HEK293T (cell line): ENCODE measurements around the gene GTPBP8.

Source experiments
- CTCF ChIA-PET: fragments of 350-600 bp; formaldehyde crosslinking; extraction: SDS; loops from one replicate; lab custom pipeline; 2021; ENCODE audit warnings: antibody characterized with exemption, inconsistent platforms; lab: Yijun Ruan, JAX
- POLR2A ChIA-PET: fragments of 350-600 bp; formaldehyde crosslinking; extraction: SDS; loops from one replicate; lab custom pipeline; 2020; ENCODE audit warnings: antibody characterized with exemption, inconsistent platforms; lab: Yijun Ruan, JAX
- DNase-seq: peaks from one replicate; pipeline ENCODE4 v3.0.0; 2012; ENCODE audit warnings: mixed read lengths; ENCODE audit errors: extremely low spot score
- ARNT ChIP-seq: fragments of 450-650 bp; IDR thresholded peaks from 2 replicates; pipeline ENCODE4 v1.6.1; 2017; ENCODE audit warnings: mild to moderate bottlenecking
- BHLHE40 ChIP-seq: fragments of 450-650 bp; IDR thresholded peaks from 2 replicates; pipeline ENCODE4 v1.6.1; 2016; ENCODE audit warnings: mild to moderate bottlenecking, moderate library complexity, borderline replicate concordance
- CTBP1 ChIP-seq: fragments of 450-650 bp; IDR thresholded peaks from 2 replicates; pipeline ENCODE4 v1.6.1; 2016; ENCODE audit warnings: borderline replicate concordance
- ELF4 ChIP-seq: fragments of 450-650 bp; IDR thresholded peaks from 2 replicates; pipeline ENCODE4 v1.6.1; 2017; ENCODE audit warnings: antibody characterized with exemption
- FOXA1 ChIP-seq: fragments of 450-650 bp; IDR thresholded peaks from 2 replicates; pipeline ENCODE4 v1.6.1; 2016; ENCODE audit warnings: mild to moderate bottlenecking
- FOXK2 ChIP-seq: fragments of 450-650 bp; IDR thresholded peaks from 2 replicates; pipeline ENCODE4 v1.6.1; 2016; ENCODE audit warnings: mild to moderate bottlenecking
- FOXM1 ChIP-seq: fragments of 450-650 bp; IDR thresholded peaks from 2 replicates; pipeline ENCODE4 v1.6.1; 2017; ENCODE audit warnings: mild to moderate bottlenecking, borderline replicate concordance
- HDGF ChIP-seq: fragments of 450-650 bp; IDR thresholded peaks from 2 replicates; pipeline ENCODE4 v1.6.1; 2017; ENCODE audit warnings: antibody characterized with exemption, borderline replicate concordance
- L3MBTL2 ChIP-seq: fragments of 450-650 bp; conservative IDR thresholded peaks from 2 replicates; pipeline ENCODE4 v1.6.1; 2016; ENCODE audit warnings: mild to moderate bottlenecking
- LEF1 ChIP-seq: fragments of 450-650 bp; IDR thresholded peaks from 2 replicates; pipeline ENCODE4 v1.6.1; 2017; ENCODE audit warnings: mild to moderate bottlenecking, borderline replicate concordance
- NFRKB ChIP-seq: fragments of 450-650 bp; IDR thresholded peaks from 2 replicates; pipeline ENCODE4 v1.6.1; 2016; ENCODE audit warnings: mild to moderate bottlenecking, moderate library complexity
- SP1 ChIP-seq: fragments of 450-650 bp; IDR thresholded peaks from 2 replicates; pipeline ENCODE4 v1.6.1; 2017
- SUZ12 ChIP-seq: fragments of 450-650 bp; IDR thresholded peaks from 2 replicates; pipeline ENCODE4 v1.6.1; 2016; ENCODE audit warnings: mild to moderate bottlenecking
- TARDBP ChIP-seq: fragments of 450-650 bp; IDR thresholded peaks from 2 replicates; pipeline ENCODE4 v1.6.1; 2016
- ZNF384 ChIP-seq: fragments of 450-650 bp; IDR thresholded peaks from 2 replicates; pipeline ENCODE4 v1.6.1; 2016
- TF ChIP-seq, protein P1 (sequence below): fragments of 450-650 bp; IDR thresholded peaks from 2 replicates; pipeline ENCODE4 v1.6.1; 2016

GTPBP8 gene

DNA sequence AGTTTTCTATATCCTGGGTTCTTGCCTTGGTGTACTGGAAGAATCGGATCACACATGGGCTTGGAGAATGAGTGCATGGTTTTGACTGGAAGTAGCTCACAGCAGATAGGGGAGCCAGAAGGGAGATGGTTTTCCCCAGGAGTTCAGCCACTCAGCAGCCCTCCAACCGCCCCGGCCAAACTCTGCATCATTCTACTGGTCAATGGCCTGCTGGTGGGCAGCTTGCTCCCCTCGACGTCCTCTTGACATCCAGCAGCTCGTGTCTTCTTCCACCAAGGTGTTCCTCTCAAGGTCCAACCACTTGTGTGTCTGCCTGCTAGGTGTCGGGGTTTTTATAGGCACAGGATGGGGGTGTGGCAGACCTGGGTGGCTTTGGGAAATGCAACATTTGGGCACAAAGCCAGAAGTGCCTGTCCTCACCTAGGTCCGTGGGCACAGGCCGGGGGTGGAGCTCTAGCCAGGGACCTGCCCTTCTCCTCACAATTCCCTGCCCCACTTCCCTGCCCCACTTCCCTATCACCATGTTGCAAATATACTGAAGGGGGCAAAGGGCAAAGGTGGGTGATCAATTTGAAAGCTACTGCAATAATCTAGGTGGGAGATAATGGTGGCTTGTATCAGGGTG lies 3.0 kb upstream of the GTPBP8 start:
- DNase-seq = no peak
- ChIA-PET POLR2A (interaction anchor here (1.5 kb wide), 1 partner anchor 32 kb away, joined by 3 read pairs; a partner anchor contains a TSS), CTCF (interaction anchor here (0.6 kb wide), 1 partner anchor 1890 kb away, joined by 4 read pairs; no protein-coding TSS in a partner anchor)
- no peak for TF ChIP-seq FOXM1
- no peak for TF ChIP-seq SP1
- TF ChIP-seq HDGF = no peak
- no peak for TF ChIP-seq SUZ12
- no peak for TF ChIP-seq BHLHE40
- TF ChIP-seq TARDBP = no peak
- TF ChIP-seq CTBP1 = no peak
- no peak for TF ChIP-seq FOXA1
- TF ChIP-seq NFRKB = no peak
- TF ChIP-seq ELF4 = no peak
- no peak for TF ChIP-seq ARNT
- no peak for TF ChIP-seq FOXK2
- TF ChIP-seq L3MBTL2 = no peak
- TF ChIP-seq, protein P1, sequence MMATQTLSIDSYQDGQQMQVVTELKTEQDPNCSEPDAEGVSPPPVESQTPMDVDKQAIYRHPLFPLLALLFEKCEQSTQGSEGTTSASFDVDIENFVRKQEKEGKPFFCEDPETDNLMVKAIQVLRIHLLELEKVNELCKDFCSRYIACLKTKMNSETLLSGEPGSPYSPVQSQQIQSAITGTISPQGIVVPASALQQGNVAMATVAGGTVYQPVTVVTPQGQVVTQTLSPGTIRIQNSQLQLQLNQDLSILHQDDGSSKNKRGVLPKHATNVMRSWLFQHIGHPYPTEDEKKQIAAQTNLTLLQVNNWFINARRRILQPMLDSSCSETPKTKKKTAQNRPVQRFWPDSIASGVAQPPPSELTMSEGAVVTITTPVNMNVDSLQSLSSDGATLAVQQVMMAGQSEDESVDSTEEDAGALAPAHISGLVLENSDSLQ = no peak
- no peak for TF ChIP-seq ZNF384
- no peak for TF ChIP-seq LEF1

DNA sequence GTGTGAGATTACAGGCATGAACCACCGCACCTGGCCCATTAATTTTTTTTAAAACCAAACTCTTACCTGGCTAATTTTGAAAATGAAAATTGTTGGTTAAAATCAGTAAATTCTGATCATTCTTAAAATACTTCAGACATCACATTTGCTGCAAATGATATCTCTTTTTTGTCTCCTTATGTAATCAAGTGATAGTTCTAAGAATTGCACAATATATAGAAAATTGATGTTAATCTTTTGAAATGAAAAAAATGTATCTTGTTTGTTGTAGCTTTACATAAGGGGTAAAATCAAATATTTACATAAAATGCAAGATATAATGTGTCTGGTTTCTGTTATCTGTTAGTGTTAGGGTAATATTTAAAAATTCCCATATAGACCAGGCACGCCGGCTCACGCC lies 5.0 kb downstream of the GTPBP8 start:
- ChIA-PET CTCF (no interaction called here), POLR2A (interaction anchor here (1.0 kb wide), 1 partner anchor 23 kb away, joined by 3 read pairs; no protein-coding TSS in a partner anchor)
- TF ChIP-seq FOXM1 = no peak
- TF ChIP-seq ARNT = no peak
- TF ChIP-seq ELF4 = no peak
- no peak for TF ChIP-seq TARDBP
- no peak for TF ChIP-seq FOXA1
- DNase-seq = no peak

DNA sequence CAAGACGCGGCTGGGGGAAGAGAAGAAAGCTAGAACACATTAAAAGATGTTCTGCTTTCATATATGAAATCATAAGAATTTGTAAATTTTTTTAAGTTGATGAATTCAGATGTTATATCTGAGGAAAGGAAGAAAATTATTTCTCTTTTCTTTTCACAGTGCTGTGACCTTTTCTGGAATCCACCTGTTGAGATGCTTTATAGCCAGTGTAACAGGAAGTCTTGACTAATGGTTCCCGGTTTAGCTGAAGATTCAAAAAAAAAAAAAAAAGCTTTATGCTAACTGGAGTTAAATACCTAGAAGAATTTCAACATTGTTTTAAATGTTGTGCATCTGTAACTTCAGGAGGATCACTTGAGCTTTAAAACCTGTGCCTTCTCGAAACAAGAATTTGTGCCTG lies 9.9 kb downstream of the GTPBP8 start:
- no peak for TF ChIP-seq FOXM1
- no peak for TF ChIP-seq L3MBTL2
- TF ChIP-seq FOXA1 = no peak
- POLR2A ChIA-PET = interaction anchor here (1.4 to 1.5 kb wide), 2 partner anchors 10 to 19 kb away, joined by 4 to 6 read pairs; partner anchors contain the start of gene GTPBP8
- DNase-seq = no peak
- CTCF ChIA-PET = interaction anchor here (0.6 kb wide), 1 partner anchor 1841 kb away, joined by 5 read pairs; no protein-coding TSS in a partner anchor

DNA sequence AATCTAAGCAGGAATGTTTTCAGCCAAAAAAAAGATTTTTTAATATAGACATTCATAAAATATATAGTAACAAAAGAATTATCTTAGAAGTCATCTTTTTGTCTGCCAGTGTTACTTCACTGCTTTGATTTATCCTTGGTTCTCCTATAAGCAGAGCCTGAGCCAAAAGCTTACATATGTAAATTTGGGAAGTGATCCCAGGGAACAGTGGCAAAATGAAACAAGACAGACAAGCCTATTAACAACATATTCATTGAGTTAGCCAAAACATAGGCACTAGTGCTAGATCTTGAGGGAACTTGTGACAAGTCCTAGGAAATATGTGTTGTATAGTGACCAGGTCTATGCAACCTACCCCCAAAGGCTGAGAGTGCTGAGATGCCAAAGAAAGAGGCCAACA lies 11.3 kb downstream of the GTPBP8 start:
- CTCF ChIA-PET = interaction anchor here (0.6 kb wide), 1 partner anchor 373 kb away, joined by 4 read pairs; no protein-coding TSS in a partner anchor
- DNase-seq = no peak
- POLR2A ChIA-PET = interaction anchor here (1.4 kb wide), 1 partner anchor 17 kb away, joined by 4 read pairs; a partner anchor contains a TSS
- TF ChIP-seq L3MBTL2 (no peak), SP1 (no peak), BHLHE40 (no peak), FOXK2 (no peak), ZNF384 (no peak), FOXA1 (no peak), HDGF (no peak), ARNT (no peak), SUZ12 (no peak)
- TF ChIP-seq, protein P1 = no peak

DNA sequence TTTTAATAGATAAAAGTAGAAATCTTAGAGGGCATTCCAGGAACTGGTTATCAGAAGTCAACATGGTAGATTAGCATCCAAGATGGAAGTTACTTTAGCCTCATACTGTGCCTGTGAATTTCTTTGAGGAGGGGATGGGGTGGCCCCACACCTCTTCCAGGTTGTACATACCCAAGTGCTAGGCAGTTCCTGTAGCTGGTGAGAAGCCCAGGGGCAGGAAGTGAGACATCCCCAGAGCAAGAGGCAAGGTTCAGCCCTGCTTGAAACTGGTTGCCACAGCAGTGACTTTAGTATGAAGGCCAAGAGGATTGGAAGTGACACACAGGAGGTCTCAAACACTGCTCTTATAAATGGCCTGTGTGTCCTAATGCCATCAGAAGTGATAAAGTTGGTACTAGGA lies 11.9 kb downstream of the GTPBP8 start:
- CTCF ChIA-PET = no interaction called here

DNA sequence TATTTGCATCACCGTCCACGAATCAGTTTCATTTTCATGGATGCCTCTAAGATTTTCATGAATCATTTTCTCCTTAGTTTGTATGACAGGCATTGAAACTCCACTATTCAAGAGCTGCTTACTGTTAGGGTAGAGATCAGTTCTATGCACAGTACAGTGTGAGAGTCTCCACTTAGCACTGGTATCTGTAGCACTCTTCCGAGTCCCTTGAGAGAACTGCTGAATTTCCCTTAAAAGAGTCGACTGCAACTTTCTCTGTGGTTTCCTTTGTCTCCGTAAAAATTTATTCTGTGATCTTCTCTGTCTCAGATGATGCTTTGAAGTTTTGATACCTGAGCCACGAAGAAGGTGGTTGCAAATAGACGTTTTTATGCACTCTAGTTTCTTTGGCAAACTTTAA lies 14.8 kb downstream of the GTPBP8 start:
- TF ChIP-seq ELF4 (no peak), NFRKB (no peak), L3MBTL2 (no peak), ZNF384 (no peak)
- TF ChIP-seq, protein P1 = no peak
- POLR2A ChIA-PET = no interaction called here
- no peak for DNase-seq
- CTCF ChIA-PET = no interaction called here

More for the DNA sequence above, 11.9 kb downstream of the GTPBP8 start:
- POLR2A ChIA-PET = interaction anchor here (1.4 kb wide), 1 partner anchor 17 kb away, joined by 5 read pairs; a partner anchor contains a TSS
- TF ChIP-seq ZNF384 = no peak
- no peak for TF ChIP-seq L3MBTL2
- TF ChIP-seq CTBP1 = no peak
- no peak for TF ChIP-seq ELF4
- no peak for TF ChIP-seq SUZ12
- TF ChIP-seq NFRKB = no peak
- no peak for TF ChIP-seq BHLHE40
- TF ChIP-seq, protein P1 = no peak
- no peak for TF ChIP-seq FOXM1
- TF ChIP-seq TARDBP = no peak
- TF ChIP-seq ARNT = no peak
- no peak for TF ChIP-seq FOXA1
- no peak for TF ChIP-seq HDGF
- TF ChIP-seq FOXK2 = no peak
- TF ChIP-seq SP1 = no peak
- no peak for TF ChIP-seq LEF1
- no peak for DNase-seq
